Mesendoderm (in vitro differentiated cells): Measurements from ENCODE around the gene TREML1.

Experiments
- DNase-seq: peaks from one replicate; pipeline ENCODE4 v3.0.0; 2013
- H2AK5ac ChIP-seq: 2 replicates; pipeline ENCODE4 v1.6.1; 2013; ENCODE audit warnings: low read length, inconsistent platforms
- H2BK120ac ChIP-seq: 2 replicates; pipeline ENCODE4 v1.6.1; 2013; ENCODE audit warnings: low read depth, mild to moderate bottlenecking, low read length, moderate library complexity, mixed read lengths
- H2BK15ac ChIP-seq: replicated peaks from 2 replicates; pipeline ENCODE4 v1.6.1; 2013; ENCODE audit warnings: low read depth, mild to moderate bottlenecking, moderate library complexity
- H2BK5ac ChIP-seq: 2 replicates; pipeline ENCODE4 v1.6.1; 2013; ENCODE audit warnings: low read length, inconsistent platforms
- H3K18ac ChIP-seq: 2 replicates; pipeline ENCODE4 v1.6.1; 2013; ENCODE audit warnings: mild to moderate bottlenecking, low read length, mixed read lengths
- H3K23ac ChIP-seq: one replicate; pipeline ENCODE4 v1.6.1; 2013; ENCODE audit warnings: low read length
- H3K27ac ChIP-seq: 2 replicates; pipeline ENCODE4 v1.5.1; 2013; ENCODE audit warnings: low read depth, mild to moderate bottlenecking, inconsistent platforms, low read length, moderate library complexity
- H3K27me3 ChIP-seq: 2 replicates; pipeline ENCODE4 v1.6.1; 2013; ENCODE audit warnings: low read length, control low read depth, mild to moderate bottlenecking, inconsistent platforms; ENCODE audit not compliant: insufficient read depth, poor library complexity
- H3K36me3 ChIP-seq: 2 replicates; pipeline ENCODE4 v1.6.1; 2013; ENCODE audit warnings: low read length, inconsistent platforms; ENCODE audit not compliant: control insufficient read depth, insufficient read depth
- H3K4ac ChIP-seq: one replicate; pipeline ENCODE4 v1.6.1; 2013; ENCODE audit warnings: low read depth, mild to moderate bottlenecking, low read length, moderate library complexity
- H3K4me1 ChIP-seq: 2 replicates; pipeline ENCODE4 v1.6.1; 2013; ENCODE audit warnings: low read depth, low read length, inconsistent platforms; ENCODE audit not compliant: control insufficient read depth
- H3K4me2 ChIP-seq: 2 replicates; pipeline ENCODE4 v1.6.1; 2013; ENCODE audit warnings: low read length
- H3K4me3 ChIP-seq: 2 replicates; pipeline ENCODE4 v1.5.1; 2013; ENCODE audit warnings: mild to moderate bottlenecking, low read length
- H3K56ac ChIP-seq: one replicate; pipeline ENCODE4 v1.6.1; 2013; ENCODE audit warnings: low read length
- H3K79me1 ChIP-seq: 2 replicates; pipeline ENCODE4 v1.6.1; 2013; ENCODE audit warnings: low read length, inconsistent platforms
- H3K79me2 ChIP-seq: 2 replicates; pipeline ENCODE4 v1.6.1; 2013; ENCODE audit warnings: mild to moderate bottlenecking, low read length; ENCODE audit not compliant: control insufficient read depth, insufficient read depth
- H3K9ac ChIP-seq: 2 replicates; pipeline ENCODE4 v1.6.1; 2013; ENCODE audit warnings: low read length, inconsistent platforms
- H4K5ac ChIP-seq: one replicate; pipeline ENCODE4 v1.6.1; 2013; ENCODE audit warnings: low read length
- H4K8ac ChIP-seq: one replicate; pipeline ENCODE4 v1.6.1; 2013; ENCODE audit warnings: low read depth, mild to moderate bottlenecking, control low read depth, low read length, moderate library complexity
- WGBS: extraction: QIAGEN DNeasy Blood & Tissue Kit; methylation state at CpG from one replicate; pipeline ENCODE4 v1.1.7; 2013; ENCODE audit warnings: low lambda C conversion rate, missing lambda C conversion rate; ENCODE audit not compliant: insufficient coverage; ENCODE audit errors: extremely low coverage; 5-methylcytosine and 5-hydroxymethylcytosine counted together

The TREML1 gene

GRCh38 chr6:41160933-41161332 lies 6.8 kb upstream of the TREML1 start:
- no peak overlapping the region for H2BK15ac ChIP-seq
- H3K23ac ChIP-seq, result no peak overlapping the region
- H3K36me3 ChIP-seq, result no peaks in the 10 kb centered on the region
- H3K4ac ChIP-seq, result no peak overlapping the region
- H4K8ac ChIP-seq, result no peak overlapping the region
- no peak overlapping the region for H2AK5ac ChIP-seq
- H3K9ac ChIP-seq, result no peak overlapping the region
- H2BK5ac ChIP-seq, result no peak overlapping the region
- H3K4me3 ChIP-seq, result no peak overlapping the region
- H2BK120ac ChIP-seq, result no peak overlapping the region
- no peak overlapping the region for H3K18ac ChIP-seq
- H3K79me1 ChIP-seq, result no peaks in the 10 kb centered on the region
- H3K27me3 ChIP-seq, result no peaks in the 10 kb centered on the region
- no CpG with 5 or more reads among the region's 3 CpGs for WGBS
- H3K4me2 ChIP-seq, result no peak overlapping the region
- H3K56ac ChIP-seq, result no peak overlapping the region
- no peaks in the 10 kb centered on the region for H3K4me1 ChIP-seq
- DNase-seq, result no peak
- no peak overlapping the region for H4K5ac ChIP-seq
- no peaks in the 10 kb centered on the region for H3K79me2 ChIP-seq
- H3K27ac ChIP-seq, result no peak overlapping the region

DNA sequence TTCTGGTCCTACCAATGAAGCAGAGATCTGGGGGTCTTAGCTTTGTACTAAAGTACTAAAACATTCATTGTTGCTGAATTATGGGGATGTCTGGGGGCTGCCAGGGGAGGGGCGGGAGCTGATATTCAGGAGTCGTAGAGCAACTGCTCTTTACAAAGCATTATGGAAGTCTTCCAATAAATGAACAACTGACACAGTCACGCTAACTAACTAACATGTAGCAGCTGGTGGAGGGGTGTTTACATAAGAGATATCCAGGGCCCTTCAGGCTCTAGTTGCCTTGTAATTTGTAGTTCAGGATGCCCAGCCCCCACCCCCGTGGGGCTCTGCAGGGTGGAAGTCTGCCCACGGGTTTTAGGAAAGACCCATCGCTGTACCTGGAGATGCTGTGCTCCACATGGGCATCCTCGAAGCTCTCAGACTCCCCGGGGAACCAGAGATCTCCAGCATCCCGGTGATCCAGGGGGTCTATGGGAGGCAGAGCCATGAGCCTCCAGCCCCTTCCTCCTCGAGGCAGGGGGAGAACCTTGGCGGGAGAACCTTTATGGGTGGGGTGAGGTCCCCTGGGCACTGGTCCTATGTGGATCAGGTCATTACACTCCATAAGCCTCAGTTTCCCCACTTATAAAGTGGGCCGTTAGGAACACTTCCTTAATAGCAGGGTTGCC lies 5.4 kb upstream of the TREML1 start:
- no peak overlapping the region for H3K56ac ChIP-seq
- H4K8ac ChIP-seq, result no peak overlapping the region
- H3K27ac ChIP-seq, result no peak overlapping the region
- no peak overlapping the region for H3K9ac ChIP-seq
- no peaks in the 10 kb centered on the region for H3K27me3 ChIP-seq
- H2BK15ac ChIP-seq, result no peak overlapping the region
- H3K4ac ChIP-seq, result no peak overlapping the region
- no peak overlapping the region for H3K4me2 ChIP-seq
- H3K23ac ChIP-seq, result no peak overlapping the region
- no peak overlapping the region for H4K5ac ChIP-seq
- H3K4me3 ChIP-seq, result no peak overlapping the region
- WGBS, result no CpG with 5 or more reads among the region's 12 CpGs
- H3K79me1 ChIP-seq, result no peaks in the 10 kb centered on the region
- no peak for DNase-seq
- H3K4me1 ChIP-seq, result no peaks in the 10 kb centered on the region
- no peaks in the 10 kb centered on the region for H3K36me3 ChIP-seq
- no peak overlapping the region for H3K18ac ChIP-seq
- H3K79me2 ChIP-seq, result no peaks in the 10 kb centered on the region
- H2AK5ac ChIP-seq, result no peak overlapping the region
- H2BK120ac ChIP-seq, result no peak overlapping the region
- H2BK5ac ChIP-seq, result no peak overlapping the region

DNA sequence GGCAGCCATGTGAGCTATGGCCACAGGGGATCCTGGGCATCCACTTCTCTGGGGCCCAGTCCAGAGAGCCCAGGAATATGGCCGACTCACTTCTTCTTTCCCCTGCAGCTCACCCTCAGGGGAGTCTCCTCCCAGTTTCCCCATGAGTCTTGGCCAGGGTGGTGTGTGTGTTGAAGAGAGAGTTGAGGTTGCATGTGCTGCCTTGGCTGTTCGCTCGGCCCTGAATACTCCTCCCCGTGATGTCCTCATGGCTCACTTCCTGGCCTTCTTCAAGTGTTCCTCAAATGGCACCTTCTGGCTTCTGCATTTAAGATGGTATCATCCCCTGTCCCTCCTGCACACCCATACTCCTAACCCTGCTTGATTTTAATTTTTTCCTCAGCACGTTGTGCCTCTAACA lies 3.2 kb upstream of the TREML1 start:
- Histone ChIP-seq H2BK120ac (no peak overlapping the region), H3K79me2 (no peaks in the 10 kb centered on the region), H4K5ac (no peak overlapping the region), H3K23ac (no peak overlapping the region), H3K27ac (no peak overlapping the region), H3K56ac (no peak overlapping the region), H3K4me3 (no peak overlapping the region), H3K4me1 (peaks cover 7% of the 10 kb centered on the region), H4K8ac (no peak overlapping the region), H2BK5ac (no peak overlapping the region), H3K27me3 (no peaks in the 10 kb centered on the region), H3K36me3 (no peaks in the 10 kb centered on the region), H3K79me1 (no peaks in the 10 kb centered on the region), H2BK15ac (no peak overlapping the region), H3K18ac (no peak overlapping the region), H3K4me2 (no peak overlapping the region), H2AK5ac (no peak overlapping the region), H3K9ac (no peak overlapping the region), H3K4ac (no peak overlapping the region)
- DNase-seq, result no peak
- no CpG with 5 or more reads among the region's 5 CpGs for WGBS

DNA sequence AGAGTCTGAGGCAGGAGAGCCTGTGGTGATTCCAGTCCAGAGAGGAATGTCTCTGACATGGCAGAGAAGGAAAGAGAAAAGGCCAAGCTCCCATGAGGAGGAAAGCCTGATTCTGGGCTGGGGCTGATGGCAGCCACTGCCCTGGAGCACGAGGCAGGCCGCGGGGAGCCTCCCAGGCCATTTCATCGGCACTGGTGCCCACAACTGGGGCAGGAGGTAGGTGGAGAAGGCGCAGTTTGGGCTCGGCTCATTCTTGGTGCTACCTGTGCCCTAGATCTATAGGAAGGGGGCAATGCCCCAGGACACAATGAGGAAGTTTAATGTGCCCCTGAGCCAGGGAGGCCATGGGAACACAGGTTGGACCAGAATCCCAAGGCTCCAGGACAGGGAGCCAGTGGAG lies 2.6 kb upstream of the TREML1 start:
- Histone ChIP-seq H3K79me2 (no peaks in the 10 kb centered on the region), H3K18ac (no peak overlapping the region), H4K8ac (no peak overlapping the region), H3K79me1 (no peaks in the 10 kb centered on the region), H4K5ac (no peak overlapping the region), H2BK120ac (no peak overlapping the region), H2AK5ac (no peak overlapping the region), H3K4me2 (no peak overlapping the region), H2BK5ac (no peak overlapping the region), H3K56ac (no peak overlapping the region), H3K9ac (no peak overlapping the region), H2BK15ac (no peak overlapping the region), H3K4me1 (peaks cover 7% of the 10 kb centered on the region), H3K27me3 (no peaks in the 10 kb centered on the region), H3K4ac (no peak overlapping the region), H3K36me3 (no peaks in the 10 kb centered on the region), H3K23ac (no peak overlapping the region), H3K27ac (no peak overlapping the region), H3K4me3 (no peak overlapping the region)
- no peak for DNase-seq
- no CpG with 5 or more reads among the region's 6 CpGs for WGBS

GRCh38 chr6:41156001-41156400 lies 1.9 kb upstream of the TREML1 start:
- Histone ChIP-seq H3K4me1 (peaks cover 7% of the 10 kb centered on the region), H4K8ac (no peak overlapping the region), H2BK5ac (no peak overlapping the region), H2BK15ac (no peak overlapping the region), H3K36me3 (no peaks in the 10 kb centered on the region), H3K23ac (no peak overlapping the region), H4K5ac (no peak overlapping the region), H3K4ac (no peak overlapping the region), H3K56ac (no peak overlapping the region), H3K9ac (no peak overlapping the region), H2BK120ac (no peak overlapping the region), H3K4me2 (no peak overlapping the region), H3K79me1 (no peaks in the 10 kb centered on the region), H3K27ac (no peak overlapping the region), H3K27me3 (no peaks in the 10 kb centered on the region), H3K4me3 (no peak overlapping the region), H3K18ac (no peak overlapping the region), H3K79me2 (no peaks in the 10 kb centered on the region), H2AK5ac (no peak overlapping the region)
- no peak for DNase-seq
- WGBS, result no CpG with 5 or more reads among the region's 4 CpGs

- H3K4me1 ChIP-seq, result peaks cover 7% of the 10 kb centered on the region
- no peak overlapping the region for H3K4me2 ChIP-seq
- no peak overlapping the region for H2BK5ac ChIP-seq
- H3K4me3 ChIP-seq, result no peak overlapping the region
- no peak overlapping the region for H3K4ac ChIP-seq
- no CpG with 5 or more reads among the region's 7 CpGs for WGBS
- no peak overlapping the region for H3K9ac ChIP-seq
- no peaks in the 10 kb centered on the region for H3K36me3 ChIP-seq
- no peak overlapping the region for H2BK15ac ChIP-seq
- H4K8ac ChIP-seq, result no peak overlapping the region
- no peaks in the 10 kb centered on the region for H3K27me3 ChIP-seq
- H3K27ac ChIP-seq, result no peak overlapping the region
- no peaks in the 10 kb centered on the region for H3K79me2 ChIP-seq
- no peaks in the 10 kb centered on the region for H3K79me1 ChIP-seq
- DNase-seq, result no peak
- no peak overlapping the region for H2BK120ac ChIP-seq
- H3K18ac ChIP-seq, result no peak overlapping the region
- H4K5ac ChIP-seq, result no peak overlapping the region
- H3K56ac ChIP-seq, result no peak overlapping the region
- no peak overlapping the region for H2AK5ac ChIP-seq
- H3K23ac ChIP-seq, result no peak overlapping the region
Measured at GRCh38 chr6:41155132-41155805, 1.1 kb upstream of the TREML1 start.
